DMS114 treated with DMSO at 0.1 percent for 48 hours (cell line): ENCODE results near the gene CWC25.
"Not testable (repeated sequence)": the region's sequence is repeated elsewhere in the genome, so short reads cannot be mapped to it uniquely, and the experiment has no call there.

Experiments
- DNase-seq: peaks from one replicate; lab custom pipeline; 2025; ENCODE audit not compliant: unreplicated experiment; lab: John Stamatoyannopoulos, UW

The CWC25 gene

DNA sequence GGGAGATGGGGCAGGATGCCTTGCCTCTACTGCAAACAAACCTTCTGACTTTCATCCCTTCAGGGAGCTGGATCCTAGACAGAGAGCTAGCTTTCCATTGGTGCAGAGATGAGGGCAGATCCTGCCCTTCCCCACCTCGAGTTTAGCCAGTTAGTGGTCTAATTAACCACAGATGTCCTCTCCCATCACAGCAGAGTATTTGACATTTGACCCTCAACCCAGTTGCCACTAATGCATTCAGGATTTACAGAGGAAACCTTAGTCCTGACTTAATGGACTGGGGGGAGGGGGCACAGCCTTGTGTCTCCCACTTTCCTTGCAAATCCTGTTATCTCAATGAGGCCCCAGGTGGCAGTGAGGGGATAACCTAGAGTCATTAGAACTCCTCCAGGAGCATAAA lies 35.9 kb downstream of the CWC25 start:
- no peak for DNase-seq

DNA sequence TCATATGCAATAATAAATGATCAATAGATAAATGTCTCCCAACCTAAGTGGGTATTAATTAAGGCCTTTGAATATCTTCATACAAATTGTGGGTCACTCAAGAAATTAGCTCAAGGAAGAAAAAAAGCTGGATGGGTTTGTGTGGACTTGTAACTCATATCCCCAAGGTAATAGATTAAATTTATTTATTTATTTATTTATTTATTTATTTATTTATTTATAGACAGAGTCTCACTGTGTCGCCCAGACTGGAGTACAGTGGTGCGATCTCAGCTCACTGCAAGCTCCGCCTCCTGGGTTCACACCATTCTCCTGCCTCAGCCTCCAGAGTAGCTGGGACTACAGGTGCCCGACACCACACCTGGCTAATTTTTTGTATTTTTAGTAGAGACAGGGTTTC lies 37.1 kb downstream of the CWC25 start:
- not testable (repeated sequence) for DNase-seq

DNA sequence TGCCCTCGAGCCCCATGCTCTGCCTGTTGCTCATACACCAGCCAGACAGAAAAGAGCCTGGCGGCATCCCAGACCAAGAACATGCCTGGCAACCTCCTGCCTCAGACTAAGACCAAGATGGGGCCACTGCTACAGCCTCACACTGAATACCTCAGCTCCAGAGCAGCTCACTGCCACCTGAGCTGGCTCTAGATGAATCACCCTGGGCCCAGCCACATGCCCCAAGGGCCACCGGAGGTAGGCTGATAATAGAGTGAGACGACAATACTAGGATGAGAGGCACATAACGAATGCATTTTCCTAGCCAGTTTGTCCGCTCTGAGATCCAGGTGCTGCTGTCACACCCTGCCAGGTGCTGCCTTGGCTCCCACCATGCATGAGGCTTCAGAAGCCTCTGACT lies 38.7 kb downstream of the CWC25 start:
- DNase-seq, result no peak

DNA sequence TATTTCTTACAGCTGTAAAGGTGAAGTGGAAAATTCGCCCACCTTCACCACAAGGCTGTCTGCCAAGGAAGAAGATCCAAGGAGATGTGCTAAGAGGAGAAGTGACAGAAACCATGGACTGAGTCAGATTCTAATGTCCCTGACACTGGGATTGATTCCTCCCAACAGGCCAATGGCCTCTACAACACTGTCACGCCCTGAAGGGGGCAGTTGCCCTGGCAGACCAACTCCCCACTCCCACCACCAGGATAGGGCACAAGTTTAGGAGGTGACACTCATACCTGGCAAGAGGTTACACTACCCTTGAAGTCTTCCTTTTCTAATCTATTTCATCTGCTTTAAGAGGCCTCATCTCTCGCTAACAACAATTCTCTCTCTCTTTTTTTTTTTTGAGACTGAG lies 41.9 kb downstream of the CWC25 start:
- no peak for DNase-seq

DNA sequence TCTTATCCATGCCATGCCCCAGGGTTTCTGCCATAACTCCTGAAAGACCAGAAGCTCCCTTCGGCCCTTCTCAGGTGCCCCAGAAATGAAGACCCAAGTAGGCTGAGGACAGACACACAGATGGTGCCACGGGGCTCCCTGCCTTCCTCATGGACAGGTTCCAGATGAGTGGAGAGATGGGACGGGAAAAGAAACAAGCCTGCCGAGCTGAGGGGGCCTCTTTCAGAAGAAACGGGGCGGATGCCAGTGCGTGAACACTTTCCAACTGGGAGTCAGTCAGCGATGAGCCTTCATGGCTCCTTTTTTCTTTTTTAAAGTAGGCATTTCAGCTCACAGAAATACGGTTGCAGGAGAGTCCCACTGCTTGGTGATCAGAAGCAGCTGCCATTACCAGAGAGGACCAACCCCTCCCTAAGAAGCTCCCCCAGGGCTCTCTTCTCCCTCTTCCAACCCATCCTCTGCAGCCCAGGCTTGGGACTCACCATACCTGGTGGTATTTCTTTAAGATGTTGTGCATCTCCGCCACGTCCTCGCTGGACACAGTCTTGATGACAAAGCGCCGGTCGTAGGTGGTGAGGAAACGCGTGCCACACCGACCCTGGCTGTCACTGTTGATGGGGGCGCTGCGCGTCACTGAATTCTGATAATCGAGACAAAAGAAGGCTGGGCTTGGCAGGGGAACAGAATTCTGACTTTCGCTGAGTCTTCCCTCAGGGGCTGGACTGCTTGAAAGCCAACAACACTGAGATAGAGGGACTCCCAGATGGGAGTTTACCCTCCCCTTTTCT lies 45.0 kb downstream of the CWC25 start:
- no peak for DNase-seq

DNA sequence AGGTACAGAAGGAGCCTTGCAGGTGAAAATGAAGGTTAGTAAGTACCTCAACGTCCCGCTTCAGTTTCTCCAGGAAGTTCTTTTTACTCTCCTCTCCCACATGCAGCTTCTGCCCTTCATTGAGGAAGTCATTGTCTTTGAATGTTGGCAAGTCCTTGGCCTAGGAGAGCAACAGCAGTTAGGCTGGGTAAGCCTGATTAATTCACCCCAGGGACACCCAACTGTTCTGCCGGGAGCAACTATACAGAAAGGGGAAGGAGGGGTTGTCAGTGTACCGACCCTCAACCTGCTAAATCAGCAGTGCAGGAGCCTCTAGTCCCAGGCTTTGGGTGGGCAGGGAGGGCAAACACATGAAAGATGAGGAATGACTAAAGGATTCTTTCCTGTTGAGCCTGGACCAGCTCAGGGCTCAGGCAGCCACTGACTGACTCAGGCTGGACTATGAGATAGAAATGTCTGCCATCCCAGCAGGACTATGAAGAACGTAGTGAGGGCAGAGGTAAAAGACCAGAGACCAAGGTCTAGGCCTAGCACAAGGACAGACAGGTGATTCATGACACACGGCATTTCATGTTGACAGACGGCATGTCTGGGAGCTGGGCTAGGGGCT lies 47.4 kb downstream of the CWC25 start:
- DNase-seq, result no peak

DNA sequence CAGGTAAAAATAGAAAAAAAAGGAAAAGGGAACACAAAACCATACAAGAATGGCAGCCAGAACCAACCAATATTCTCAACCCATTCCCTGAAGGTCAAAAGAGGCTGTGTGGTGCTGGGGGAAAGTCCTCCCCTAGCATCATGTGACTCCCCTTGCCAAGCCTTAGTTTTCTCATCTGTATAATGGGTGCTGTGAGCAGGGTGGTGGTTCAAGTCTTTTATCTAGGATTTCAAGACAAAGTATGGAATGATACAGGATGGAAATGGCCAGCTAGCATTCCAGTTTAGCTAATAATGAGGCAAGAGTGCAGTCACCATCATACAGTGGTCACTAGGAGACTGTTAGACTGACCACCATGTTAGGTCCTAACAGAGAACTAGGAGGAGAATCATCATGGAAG lies 51.9 kb downstream of the CWC25 start:
- DNase-seq, result no peak

DNA sequence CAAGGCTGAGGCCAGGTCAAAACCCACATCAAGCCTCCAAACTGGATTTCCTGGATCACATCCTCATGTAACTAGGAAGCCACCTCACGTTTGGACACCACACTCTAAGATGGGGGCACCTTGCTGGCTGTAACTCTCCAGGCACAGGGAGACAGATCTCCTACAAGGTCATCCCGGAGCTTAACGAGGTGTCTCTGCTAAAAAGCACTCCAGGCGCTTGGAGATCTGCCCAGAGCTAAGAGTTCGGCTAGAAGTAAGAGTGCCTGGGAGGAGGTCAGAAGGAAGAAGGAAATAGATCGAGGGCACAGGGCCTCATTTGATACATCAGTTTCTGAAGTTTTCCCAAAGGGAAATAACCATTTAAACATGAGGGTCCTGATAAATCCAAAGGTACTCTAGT lies 56.7 kb downstream of the CWC25 start:
- no peak for DNase-seq

DNA sequence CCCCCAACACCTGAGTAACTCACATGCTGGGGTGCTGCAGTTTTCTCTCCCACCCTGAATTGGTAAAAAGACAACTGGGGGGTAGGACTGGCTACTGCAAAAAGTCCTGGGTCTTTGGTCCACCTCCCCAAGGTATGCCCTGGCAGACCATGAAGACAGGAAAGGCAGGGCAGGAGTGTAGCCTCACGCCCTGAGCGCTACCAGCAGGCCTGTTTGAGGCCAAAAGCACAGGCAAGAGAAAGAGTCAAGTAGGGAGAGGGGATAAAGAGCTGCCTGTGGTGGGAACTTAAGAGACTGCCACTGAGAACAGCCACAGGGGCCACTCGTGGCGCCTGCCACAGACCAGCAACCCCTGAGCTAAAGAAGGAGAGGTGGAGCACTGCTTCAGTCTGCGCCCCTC lies 58.8 kb downstream of the CWC25 start:
- DNase-seq, result no peak

DNA sequence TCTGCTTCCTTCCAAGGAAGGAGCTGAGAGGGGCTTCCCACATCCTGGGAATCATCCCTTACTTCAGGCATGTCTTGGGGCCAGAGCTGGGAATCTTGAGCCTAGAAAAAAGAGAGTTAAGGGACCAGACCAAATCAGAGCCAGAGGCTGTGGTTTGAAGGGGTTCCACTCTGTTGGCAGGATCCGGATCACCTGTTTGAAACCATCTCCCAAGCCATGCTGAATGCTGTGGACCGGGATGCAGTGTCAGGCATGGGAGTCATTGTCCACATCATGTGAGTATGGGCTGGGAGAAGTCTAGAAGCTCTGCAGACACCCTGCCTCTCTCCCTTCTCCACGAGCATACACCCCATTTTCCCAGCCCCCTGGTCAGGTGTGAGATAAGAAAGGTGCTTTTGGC lies 62.9 kb downstream of the CWC25 start:
- no peak for DNase-seq

DNA sequence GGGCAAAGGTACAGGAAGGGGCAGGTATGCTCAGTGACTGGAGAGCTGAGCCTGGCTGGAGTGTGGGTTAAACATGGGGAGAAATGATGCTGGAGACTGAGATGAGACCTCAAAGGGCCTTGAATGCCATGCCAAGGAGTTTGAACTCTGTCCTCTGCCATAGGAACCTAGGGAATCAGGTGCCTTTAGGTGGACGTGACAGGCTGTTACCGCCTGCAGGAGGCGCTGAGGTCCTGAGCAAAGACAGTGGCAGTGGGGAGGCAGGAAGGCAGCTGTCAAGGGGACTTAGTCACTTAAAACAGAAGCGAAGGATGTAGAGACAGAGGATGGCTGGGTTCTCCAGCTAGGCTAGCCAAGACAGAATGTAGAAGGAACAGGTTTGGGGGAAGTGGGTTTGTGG lies 63.5 kb downstream of the CWC25 start:
- no peak for DNase-seq

DNA sequence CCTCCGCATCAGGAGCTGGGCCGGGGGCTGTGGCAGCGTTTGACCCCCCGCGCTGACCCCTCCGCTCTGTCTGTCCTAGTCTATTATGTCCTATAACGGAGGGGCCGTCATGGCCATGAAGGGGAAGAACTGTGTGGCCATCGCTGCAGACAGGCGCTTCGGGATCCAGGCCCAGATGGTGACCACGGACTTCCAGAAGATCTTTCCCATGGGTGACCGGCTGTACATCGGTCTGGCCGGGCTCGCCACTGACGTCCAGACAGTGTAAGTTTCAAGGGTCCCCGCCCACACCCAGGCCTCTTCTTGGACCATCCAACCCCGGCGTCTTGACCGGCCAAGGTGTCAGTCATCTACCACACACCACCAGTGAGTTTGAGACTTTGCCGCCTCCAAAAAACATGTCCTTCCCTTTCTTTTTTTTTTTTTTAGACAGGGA lies 72.0 kb downstream of the CWC25 start:
- no peak for DNase-seq

DNA sequence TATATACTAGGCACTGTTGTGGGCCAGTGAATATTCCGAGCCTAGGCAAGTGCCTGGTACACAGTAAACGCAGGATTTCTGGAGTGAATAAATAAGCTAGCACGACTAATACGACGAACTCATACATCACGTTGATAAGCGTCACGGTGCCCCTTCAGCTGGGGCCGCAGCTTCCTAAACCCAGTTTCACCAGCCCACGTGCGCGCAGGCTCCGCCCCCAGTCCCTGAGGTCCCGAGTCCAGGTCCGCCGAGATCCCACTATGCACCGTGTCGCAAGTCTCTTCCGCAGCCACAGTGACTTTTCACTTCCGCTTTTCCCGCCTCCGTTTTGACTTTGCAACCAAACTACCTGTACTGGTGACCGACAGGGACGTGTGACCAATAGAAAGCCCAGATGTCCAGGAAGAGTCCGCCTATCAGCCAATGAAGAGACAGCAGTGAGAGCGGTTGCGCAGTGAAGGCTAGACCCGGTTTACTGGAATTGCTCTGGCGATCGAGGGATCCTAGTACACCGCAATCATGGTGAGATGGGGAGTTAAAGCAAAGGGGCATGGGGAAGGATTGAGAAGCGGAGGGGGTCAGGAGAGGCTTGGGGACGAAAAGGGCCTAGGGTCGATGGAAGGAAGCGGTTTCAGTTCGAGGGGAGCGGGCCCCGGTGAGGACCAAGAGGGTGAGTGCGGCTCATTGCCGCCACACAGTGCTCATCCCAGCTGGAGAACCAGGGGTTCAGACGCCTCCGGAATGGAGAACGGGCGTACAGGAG lies 72.6 kb downstream of the CWC25 start, which contains the start of gene PSMB3:
TSS of gene PSMB3 (plus strand) at position 434 of the 763 bp plus-strand sequence. CDS start at position 520, 86 bp downstream.
- DNase-seq, result peak; percentile 99

DNA sequence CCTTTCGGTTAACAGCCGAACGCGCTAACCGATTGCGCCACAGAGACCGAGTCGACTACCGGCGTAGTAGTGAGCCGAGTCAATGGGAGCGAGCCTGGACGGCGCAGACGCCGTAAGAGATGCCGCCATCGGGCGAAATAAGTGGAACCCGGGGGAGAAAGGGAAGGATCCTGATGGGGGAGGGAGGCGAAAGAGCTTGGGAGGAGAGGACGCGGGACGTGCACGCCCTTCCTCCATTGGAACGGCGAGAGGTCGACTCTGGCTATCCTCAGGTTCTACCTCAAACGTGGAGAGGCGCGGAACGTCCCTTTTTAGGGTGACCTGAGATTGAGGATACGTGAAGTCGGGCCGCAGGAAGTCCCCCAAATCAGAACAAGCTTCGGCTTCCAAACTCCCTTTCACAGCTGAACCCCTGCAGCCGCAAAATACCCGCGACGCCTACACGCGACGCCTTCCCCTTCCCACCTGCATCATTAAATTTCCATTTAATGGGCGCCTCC lies 73.3 kb downstream of the CWC25 start:
- DNase-seq, result peak; percentile 75

DNA sequence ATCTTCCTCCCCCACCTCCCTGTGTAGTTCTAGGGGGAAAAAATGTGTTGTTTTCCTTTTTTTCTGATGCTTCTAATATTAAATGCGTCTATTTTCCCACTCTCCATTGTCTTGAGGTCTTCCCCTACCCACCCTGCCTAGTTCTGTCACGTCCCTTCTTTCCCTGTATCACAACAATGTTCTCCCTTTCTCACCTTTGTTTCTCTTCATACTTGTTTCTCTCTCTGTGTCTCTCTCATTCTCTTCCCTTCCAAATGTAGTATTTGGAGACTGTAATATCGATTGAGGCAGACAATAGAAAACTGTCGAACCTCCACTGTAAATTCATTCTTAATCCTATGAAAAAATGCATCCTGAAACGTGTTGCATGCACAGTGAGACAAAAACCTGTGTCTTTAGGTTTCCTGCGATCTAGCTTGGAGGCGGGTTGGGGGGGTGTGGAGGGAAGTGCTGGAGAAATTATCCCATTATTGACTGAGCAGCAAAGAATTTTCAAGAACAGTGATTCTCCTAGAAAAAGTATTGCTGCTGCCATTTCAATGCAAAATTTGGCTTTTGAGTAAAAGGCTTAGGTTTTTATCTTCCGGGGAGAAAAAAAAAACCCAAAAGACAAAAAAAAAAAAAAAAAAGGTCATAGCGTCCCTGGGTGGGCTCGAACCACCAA lies 73.8 kb downstream of the CWC25 start:
- DNase-seq, result peak; percentile 56
